HepG2 (cell line): ENCODE results near the gene ATG9A. TPM values are rescaled to one million over a fixed set of nuclear protein-coding genes. Genes with fewer than 3 reads are reported as not detected.

Source experiments
- ADNP ChIP-seq: sonication (generic); formaldehyde crosslinking; IDR thresholded peaks from 2 replicates; pipeline ENCODE4 v1.4.0; 2020; ENCODE audit warnings: missing genetic modification reagents
- CBX1 ChIP-seq: IDR thresholded peaks from one replicate; pipeline ENCODE4 v1.6.1; 2016; ENCODE audit warnings: antibody characterized with exemption, low read depth
- CBX2 ChIP-seq, 2 experiments: fragments of 200-600 bp in 1 of 2; sonication (generic); formaldehyde crosslinking in 1 of 2; IDR thresholded peaks; 2 replicates each; pipeline versions ENCODE4 v1.7.0 to v1.8.1; 2018 to 2022; ENCODE audit warnings: low read depth in 2 of 2, low read length in 1 of 2, mild to moderate bottlenecking in 1 of 2, missing genetic modification reagents in 1 of 2
- CREB1 ChIP-seq, 2 experiments: fragments of 450-650 bp in 1 of 2; IDR thresholded peaks; 2 replicates each; pipeline ENCODE4 v1.6.1; 2016 to 2017; ENCODE audit warnings: control low read depth in 1 of 2, mild to moderate bottlenecking in 1 of 2, missing compliant biosample characterization in 1 of 2, missing genetic modification characterization in 1 of 2
- EHMT2 ChIP-seq: fragments of 200-600 bp; sonication (generic); IDR thresholded peaks from 2 replicates; pipeline ENCODE4 v1.7.0; 2017; ENCODE audit warnings: antibody characterized with exemption, low read depth, low read length, borderline replicate concordance
- KLF12 ChIP-seq: sonication (generic); formaldehyde crosslinking; IDR thresholded peaks from 2 replicates; pipeline ENCODE4 v1.4.0; 2020; ENCODE audit warnings: missing genetic modification reagents, borderline replicate concordance
- MATR3 ChIP-seq: sonication (generic); formaldehyde crosslinking; IDR thresholded peaks from 2 replicates; pipeline ENCODE4 v1.4.0; 2020; ENCODE audit warnings: missing genetic modification reagents
- MAZ ChIP-seq, 2 experiments: sonication (generic) in 1 of 2; formaldehyde crosslinking in 1 of 2; IDR thresholded peaks; 2 replicates each; pipeline versions ENCODE4 v1.5.0 to v1.6.1; 2012 to 2020; ENCODE audit warnings: low read depth in 2 of 2, mild to moderate bottlenecking in 2 of 2, borderline replicate concordance in 1 of 2, improper control_type of control experiment in 1 of 2, low read length in 1 of 2, missing genetic modification reagents in 1 of 2, moderate library complexity in 1 of 2
- MED1 ChIP-seq: sonication (generic); formaldehyde crosslinking; IDR thresholded peaks from 2 replicates; pipeline ENCODE4 v1.4.0; 2020; ENCODE audit warnings: missing genetic modification reagents
- NONO ChIP-seq, 2 experiments: fragments of 450-650 bp in 1 of 2; sonication (generic) in 1 of 2; formaldehyde crosslinking in 1 of 2; IDR thresholded peaks in 1 of 2; conservative IDR thresholded peaks in 1 of 2; 2 replicates each; pipeline versions ENCODE4 v1.6.1 to v1.8.0; 2017 to 2022; ENCODE audit warnings: mild to moderate bottlenecking in 1 of 2, missing genetic modification reagents in 1 of 2, moderate library complexity in 1 of 2
- PRMT3 ChIP-seq: sonication (generic); formaldehyde crosslinking; IDR thresholded peaks from 2 replicates; pipeline ENCODE4 v1.8.1; 2022; ENCODE audit warnings: low read depth, mild to moderate bottlenecking, moderate library complexity, missing genetic modification reagents, borderline replicate concordance
- XRCC5 ChIP-seq: fragments of 200-400 bp; formaldehyde crosslinking; optimal IDR thresholded peaks from 2 replicates; pipeline ENCODE3; 2017; ENCODE audit warnings: mild to moderate bottlenecking, low read length
- ZFX ChIP-seq: sonication (generic); formaldehyde crosslinking; IDR thresholded peaks from 2 replicates; pipeline ENCODE4 v1.4.0; 2020; ENCODE audit warnings: mild to moderate bottlenecking, low read depth, missing genetic modification reagents, moderate library complexity
- ZNF335 ChIP-seq: sonication (generic); formaldehyde crosslinking; IDR thresholded peaks from 2 replicates; pipeline ENCODE4 v1.4.0; 2020; ENCODE audit warnings: missing genetic modification reagents
- ZNF354B ChIP-seq: sonication (generic); formaldehyde crosslinking; IDR thresholded peaks from 2 replicates; pipeline ENCODE4 v1.8.0; 2022; ENCODE audit warnings: mild to moderate bottlenecking, missing genetic modification reagents
- ZNF550 ChIP-seq: sonication (generic); formaldehyde crosslinking; IDR thresholded peaks from 2 replicates; pipeline ENCODE4 v1.4.0; 2020; ENCODE audit warnings: mild to moderate bottlenecking, missing genetic modification reagents, borderline replicate concordance
- ZNF619 ChIP-seq: sonication (generic); formaldehyde crosslinking; IDR thresholded peaks from 2 replicates; pipeline ENCODE4 v1.4.0; 2020; ENCODE audit warnings: mild to moderate bottlenecking, missing genetic modification reagents
- polyA plus RNA-seq, 8 experiments: library from polyadenylated mRNA; depleted of rRNA in 3 of 8; stranded (reverse) in 7 of 8; unstranded in 1 of 8; fragments of >200 nt; fragmentation: Illumina TruSeq in 4 of 8; extraction: Trizol in 4 of 8; gene quantifications; 2 replicates each; pipeline versions ENCODE4 v1.2.1 to v1.2.3, GENCODE V29; 2011 to 2016; ENCODE audit warnings: low read depth in 4 of 8, missing spikeins in 1 of 8, mixed read lengths in 1 of 8; ENCODE audit not compliant: insufficient read depth in 1 of 8
- total RNA-seq, 5 experiments: library from RNA; depleted of rRNA; stranded (reverse); fragments of >200 nt; fragmentation: Illumina TruSeq; extraction: Trizol; gene quantifications; 2 replicates each; pipeline ENCODE4 v1.2.3, GENCODE V29; 2016; ENCODE audit warnings: low read depth in 1 of 5
- TF ChIP-seq, protein P1 (sequence below): sonication (generic); formaldehyde crosslinking; IDR thresholded peaks from 2 replicates; pipeline ENCODE4 v1.4.0; 2020; ENCODE audit warnings: low read depth, mild to moderate bottlenecking, missing genetic modification reagents
- TF ChIP-seq, protein P2 (sequence below): sonication (generic); formaldehyde crosslinking; IDR thresholded peaks from 2 replicates; pipeline ENCODE4 v1.9.0; 2021; ENCODE audit warnings: missing genetic modification reagents, mild to moderate bottlenecking, borderline replicate concordance
- TF ChIP-seq, protein P3 (sequence below): IDR thresholded peaks from 2 replicates; pipeline ENCODE4 v1.6.1; 2018; ENCODE audit warnings: missing genetic modification reagents
- TF ChIP-seq, protein P4 (sequence below): sonication (generic); formaldehyde crosslinking; IDR thresholded peaks from 2 replicates; pipeline ENCODE4 v1.8.0; 2023; ENCODE audit warnings: mild to moderate bottlenecking, missing genetic modification reagents

The ATG9A gene
- total and polyA plus RNA-seq, 2 of the 13 experiments (the other 11 are each of a cell fraction or from before 2014, with no cell fraction given): 35.0 to 131 TPM

- TF ChIP-seq CREB1 (IDR thresholded peaks at IDR 0.05) (peak; percentile 97), CREB1 (CRISPR knock-in tag; IDR thresholded peaks at IDR 0.05) (no peak), CBX1 (no peak), EHMT2 (no peak), MAZ (IDR thresholded peaks at IDR 0.05; ENCODE audit: borderline replicate concordance, low read depth, low read length) (peak; percentile 85), MAZ (CRISPR knock-in tag; IDR thresholded peaks at IDR 0.05; ENCODE audit: low read depth) (peak; percentile 83; the same call in 1 of the 2 replicates), KLF12 (CRISPR knock-in tag) (no peak), ZNF335 (CRISPR knock-in tag) (peak; percentile 80), ZFX (CRISPR knock-in tag) (peak; percentile 87), PRMT3 (CRISPR knock-in tag) (no peak; the same call in 1 of the 2 replicates), ZNF619 (CRISPR knock-in tag) (no peak; the same call in 1 of the 2 replicates), NONO (IDR thresholded peaks at IDR 0.05) (no peak), NONO (CRISPR knock-in tag; conservative IDR thresholded peaks at IDR 0.05) (peak; percentile 74), ADNP (CRISPR knock-in tag) (no peak), ZNF354B (peak; percentile 90), XRCC5 (peak; percentile 89), ZNF550 (CRISPR knock-in tag) (no peak), MATR3 (CRISPR knock-in tag) (no peak), MED1 (peak; percentile 75; the same call in 1 of the 2 replicates), CBX2 (IDR thresholded peaks at IDR 0.05; ENCODE audit: low read depth, low read length) (no peak), CBX2 (CRISPR knock-in tag; IDR thresholded peaks at IDR 0.05; ENCODE audit: low read depth) (peak; percentile 54; the same call in 1 of the 2 replicates)
- TF ChIP-seq, protein P1, sequence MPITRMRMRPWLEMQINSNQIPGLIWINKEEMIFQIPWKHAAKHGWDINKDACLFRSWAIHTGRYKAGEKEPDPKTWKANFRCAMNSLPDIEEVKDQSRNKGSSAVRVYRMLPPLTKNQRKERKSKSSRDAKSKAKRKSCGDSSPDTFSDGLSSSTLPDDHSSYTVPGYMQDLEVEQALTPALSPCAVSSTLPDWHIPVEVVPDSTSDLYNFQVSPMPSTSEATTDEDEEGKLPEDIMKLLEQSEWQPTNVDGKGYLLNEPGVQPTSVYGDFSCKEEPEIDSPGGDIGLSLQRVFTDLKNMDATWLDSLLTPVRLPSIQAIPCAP: no peak
- TF ChIP-seq, protein P2, sequence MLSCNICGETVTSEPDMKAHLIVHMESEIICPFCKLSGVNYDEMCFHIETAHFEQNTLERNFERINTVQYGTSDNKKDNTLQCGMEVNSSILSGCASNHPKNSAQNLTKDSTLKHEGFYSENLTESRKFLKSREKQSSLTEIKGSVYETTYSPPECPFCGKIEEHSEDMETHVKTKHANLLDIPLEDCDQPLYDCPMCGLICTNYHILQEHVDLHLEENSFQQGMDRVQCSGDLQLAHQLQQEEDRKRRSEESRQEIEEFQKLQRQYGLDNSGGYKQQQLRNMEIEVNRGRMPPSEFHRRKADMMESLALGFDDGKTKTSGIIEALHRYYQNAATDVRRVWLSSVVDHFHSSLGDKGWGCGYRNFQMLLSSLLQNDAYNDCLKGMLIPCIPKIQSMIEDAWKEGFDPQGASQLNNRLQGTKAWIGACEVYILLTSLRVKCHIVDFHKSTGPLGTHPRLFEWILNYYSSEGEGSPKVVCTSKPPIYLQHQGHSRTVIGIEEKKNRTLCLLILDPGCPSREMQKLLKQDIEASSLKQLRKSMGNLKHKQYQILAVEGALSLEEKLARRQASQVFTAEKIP: no peak
- TF ChIP-seq, protein P3, sequence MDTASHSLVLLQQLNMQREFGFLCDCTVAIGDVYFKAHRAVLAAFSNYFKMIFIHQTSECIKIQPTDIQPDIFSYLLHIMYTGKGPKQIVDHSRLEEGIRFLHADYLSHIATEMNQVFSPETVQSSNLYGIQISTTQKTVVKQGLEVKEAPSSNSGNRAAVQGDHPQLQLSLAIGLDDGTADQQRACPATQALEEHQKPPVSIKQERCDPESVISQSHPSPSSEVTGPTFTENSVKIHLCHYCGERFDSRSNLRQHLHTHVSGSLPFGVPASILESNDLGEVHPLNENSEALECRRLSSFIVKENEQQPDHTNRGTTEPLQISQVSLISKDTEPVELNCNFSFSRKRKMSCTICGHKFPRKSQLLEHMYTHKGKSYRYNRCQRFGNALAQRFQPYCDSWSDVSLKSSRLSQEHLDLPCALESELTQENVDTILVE (CRISPR knock-in tag): peak; percentile 83; the same call in 1 of the 2 replicates
- TF ChIP-seq, protein P4, sequence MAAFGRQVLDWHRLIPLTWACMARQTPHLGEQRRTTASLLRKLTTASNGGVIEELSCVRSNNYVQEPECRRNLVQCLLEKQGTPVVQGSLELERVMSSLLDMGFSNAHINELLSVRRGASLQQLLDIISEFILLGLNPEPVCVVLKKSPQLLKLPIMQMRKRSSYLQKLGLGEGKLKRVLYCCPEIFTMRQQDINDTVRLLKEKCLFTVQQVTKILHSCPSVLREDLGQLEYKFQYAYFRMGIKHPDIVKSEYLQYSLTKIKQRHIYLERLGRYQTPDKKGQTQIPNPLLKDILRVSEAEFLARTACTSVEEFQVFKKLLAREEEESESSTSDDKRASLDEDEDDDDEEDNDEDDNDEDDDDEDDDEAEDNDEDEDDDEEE (CRISPR knock-in tag): peak; percentile 97
These were observed 22.9 kb downstream of the ATG9A start, which contains the start of gene ZFAND2B (continued) for GRCh38 chr2:219206328-219207133.
